SK-N-MC (cell line): ENCODE measurements around the gene LRP1-AS.

Experiments used
- EZH2 ChIP-seq: fragments of 200-600 bp; sonication (generic); IDR thresholded peaks from one replicate; pipeline ENCODE4 v1.6.1; 2017; ENCODE audit warnings: antibody characterized with exemption
- FOXP2 ChIP-seq: optimal IDR thresholded peaks from 2 replicates; pipeline ENCODE3; 2011; ENCODE audit warnings: mild to moderate bottlenecking, moderate library complexity; ENCODE audit not compliant: insufficient read depth; ENCODE audit errors: extremely low read length, control extremely low read depth
- POLR2AphosphoS5 ChIP-seq: IDR thresholded peaks from 2 replicates; pipeline ENCODE4 v1.6.1; 2012; ENCODE audit warnings: mild to moderate bottlenecking, low read depth, low read length, borderline replicate concordance

DNA sequence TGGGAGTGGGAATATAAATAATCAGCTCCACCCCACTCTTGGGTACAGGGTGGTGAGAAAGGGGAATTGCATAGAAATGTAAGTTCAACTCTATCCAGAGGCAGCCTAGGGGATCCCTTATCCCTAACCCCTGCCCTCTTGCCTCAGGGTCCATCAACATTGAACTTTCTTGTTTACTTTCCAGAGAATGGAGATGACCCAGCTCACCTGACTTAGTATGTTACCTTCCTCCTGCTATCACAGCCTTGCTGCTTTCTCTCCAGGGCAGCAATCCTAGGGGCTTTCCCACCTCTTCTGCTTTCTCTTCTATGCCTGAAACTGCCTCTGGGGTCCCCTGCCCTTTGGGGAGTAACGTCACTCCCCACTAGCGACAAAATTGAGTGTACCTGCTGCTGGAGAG is 16.5 kb downstream of the LRP1-AS start:
- TF ChIP-seq FOXP2 (no peak), POLR2AphosphoS5 (no peak), EZH2 (no peak)
